GM19324 (cell line): ENCODE measurements around the gene ZNF282.
A peak's percentile ranks its signal among the peaks of the same experiment; 100 is the strongest.

ENCODE experiments used
- ATAC-seq: cut with Tn5 transposase; IDR thresholded peaks from one replicate; pipeline ENCODE4 v1.9.1; 2021; ENCODE audit warnings: mild to moderate bottlenecking, moderate library complexity; ENCODE audit not compliant: unreplicated experiment, low FRiP score

The ZNF282 gene

DNA sequence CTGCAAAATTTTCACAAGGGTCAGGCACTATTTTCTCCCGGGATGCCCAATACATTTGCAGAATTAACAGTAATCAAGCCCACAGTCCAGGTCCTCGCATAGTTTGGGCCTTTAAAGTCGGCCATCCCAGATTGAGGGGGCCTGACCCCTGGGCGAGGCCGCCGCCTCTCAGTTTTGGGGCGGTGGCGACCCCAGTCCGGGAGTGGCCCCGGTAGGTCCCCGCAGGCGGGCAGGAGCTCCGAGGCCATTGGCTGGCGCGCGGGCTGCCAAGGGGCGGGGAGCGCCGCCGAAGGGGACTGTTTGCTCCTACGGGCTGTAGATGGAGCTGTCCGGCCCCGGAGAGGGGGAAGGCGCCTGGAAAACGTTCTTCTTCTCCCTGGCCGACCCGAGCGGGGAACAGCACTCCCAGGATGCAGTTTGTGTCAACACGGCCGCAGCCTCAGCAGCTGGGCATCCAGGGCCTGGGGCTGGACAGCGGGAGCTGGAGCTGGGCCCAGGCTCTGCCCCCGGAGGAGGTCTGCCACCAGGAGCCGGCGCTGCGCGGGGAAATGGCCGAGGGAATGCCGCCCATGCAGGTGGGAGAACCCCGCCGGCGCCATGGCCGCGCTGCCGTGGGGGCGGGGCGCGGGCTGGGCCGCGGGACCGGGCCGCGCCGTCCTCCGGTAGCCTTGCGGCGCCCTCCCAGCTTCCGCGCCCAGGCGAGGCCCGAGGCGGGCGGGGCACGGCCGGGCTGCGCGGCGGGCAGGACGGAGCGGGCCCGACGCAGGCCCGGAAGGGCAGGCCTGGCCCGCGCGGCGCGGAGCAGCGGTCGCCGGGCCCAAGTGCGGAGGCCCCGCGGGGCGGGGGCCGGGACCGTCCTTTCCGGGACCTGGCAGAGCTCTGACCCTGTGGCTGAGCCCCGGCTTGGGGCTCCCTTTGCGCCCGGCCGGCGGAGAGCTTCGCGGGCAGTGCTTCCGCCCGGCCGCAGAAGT is at the start of gene ZNF282:
Gene ZNF282, plus strand, starts transcription at position 367 of the 971 bp plus-strand sequence. Its CDS starts 44 bp downstream, at position 411.
- ATAC-seq, result peak; percentile 83

DNA sequence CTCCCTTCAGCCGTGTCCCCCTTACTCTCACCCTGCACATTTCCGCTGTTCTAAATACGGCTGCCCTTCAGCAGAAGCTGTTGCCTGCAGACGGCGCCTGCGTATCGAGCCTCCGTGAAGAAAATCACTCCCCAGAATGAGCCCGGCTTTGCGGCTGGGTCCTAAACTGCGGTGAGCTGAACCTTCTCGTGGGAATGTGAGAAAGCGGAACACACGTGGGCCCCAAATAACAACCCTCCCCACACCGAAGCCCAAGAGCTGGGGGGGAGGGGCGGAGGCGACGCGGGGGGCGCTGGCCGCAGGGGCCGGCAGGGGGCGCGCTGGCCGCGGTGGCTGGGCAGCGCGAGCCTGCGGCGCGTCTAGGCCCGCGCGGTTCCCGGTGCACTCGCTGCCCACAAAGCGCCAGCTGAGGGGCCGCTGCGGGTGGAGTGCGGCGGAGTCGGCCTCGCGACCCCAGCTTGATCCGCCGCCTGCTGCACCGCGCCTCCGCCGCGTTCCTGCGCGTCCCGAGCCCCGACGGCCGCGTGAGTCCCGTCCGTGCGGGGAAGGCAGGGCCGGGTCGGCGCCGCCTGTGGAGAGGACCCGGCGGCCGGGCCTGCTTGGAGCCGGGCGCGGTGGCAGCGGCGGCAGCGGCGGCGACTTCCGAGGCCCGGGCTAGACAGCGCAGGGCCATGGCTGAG is 48.1 kb upstream of the ZNF282 start, which contains the start of gene ZNF398:
Gene ZNF398, plus strand, starts transcription at position 382 of the 680 bp plus-strand sequence. Its CDS starts 290 bp downstream, at position 672.
- peak; percentile 87 for ATAC-seq

DNA sequence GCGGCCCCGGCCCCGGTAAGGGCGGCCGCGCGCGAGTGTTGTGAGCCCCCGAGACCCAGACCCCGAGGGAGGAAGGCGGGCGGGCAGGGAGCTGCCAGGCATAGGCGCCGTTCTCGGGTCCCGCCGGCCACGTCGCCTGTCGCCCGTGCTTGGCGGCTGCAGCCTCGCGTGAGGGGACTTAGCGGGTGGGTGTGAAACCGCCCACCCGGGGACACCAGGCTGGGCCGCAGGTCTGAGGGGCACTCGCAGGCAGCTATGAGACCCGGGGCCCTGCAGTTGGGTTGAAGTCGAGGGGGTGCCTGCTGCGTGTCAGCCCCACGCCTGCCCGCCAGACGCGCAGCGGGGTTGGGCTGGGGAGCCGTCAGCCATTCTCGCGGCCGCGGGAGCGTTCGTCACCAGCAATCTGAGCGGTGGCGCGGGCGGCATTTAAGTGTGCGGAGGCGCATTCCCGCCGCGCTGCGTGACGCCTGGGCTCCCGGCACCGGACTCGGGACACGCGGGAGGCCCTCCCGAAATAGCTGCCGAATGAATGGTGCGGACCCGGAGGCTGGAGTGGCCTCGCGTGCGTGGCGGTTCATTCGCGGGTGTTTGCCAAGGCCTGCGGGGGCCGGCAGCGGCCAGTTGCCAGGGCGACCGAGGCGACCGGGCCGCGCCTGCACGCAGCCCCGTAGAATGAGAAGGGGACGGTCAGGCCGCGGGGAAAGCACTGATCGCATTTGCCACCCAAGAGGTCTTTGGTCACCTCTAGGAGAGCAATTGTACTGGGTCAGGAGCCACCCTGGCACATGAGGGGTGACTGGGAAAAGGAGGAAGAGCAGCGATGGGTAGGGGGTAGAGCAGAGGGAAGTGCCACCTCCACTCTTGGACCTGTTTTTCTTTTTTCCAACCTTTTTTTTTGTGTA is 47.3 kb upstream of the ZNF282 start:
- ATAC-seq, result peak; percentile 41

DNA sequence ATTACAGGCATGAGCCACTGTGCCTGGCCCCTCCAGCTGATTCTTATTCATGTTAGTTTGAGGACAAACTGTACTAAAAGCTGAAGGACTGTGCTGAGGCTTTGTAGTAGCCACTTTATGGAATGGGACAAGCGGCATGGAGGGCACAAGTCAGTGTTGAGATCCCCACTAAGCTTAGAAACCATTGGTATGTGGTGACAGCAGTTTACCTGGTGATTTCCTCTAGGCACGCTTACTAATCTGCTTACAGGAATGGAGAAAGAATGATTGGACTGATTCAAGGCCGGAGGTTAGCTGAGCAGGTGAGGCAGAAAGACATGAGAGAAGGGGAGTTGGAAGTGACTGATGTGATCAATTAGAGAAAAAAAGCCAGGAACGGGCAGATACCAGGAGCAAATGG is 44.4 kb upstream of the ZNF282 start:
- ATAC-seq, result no peak

DNA sequence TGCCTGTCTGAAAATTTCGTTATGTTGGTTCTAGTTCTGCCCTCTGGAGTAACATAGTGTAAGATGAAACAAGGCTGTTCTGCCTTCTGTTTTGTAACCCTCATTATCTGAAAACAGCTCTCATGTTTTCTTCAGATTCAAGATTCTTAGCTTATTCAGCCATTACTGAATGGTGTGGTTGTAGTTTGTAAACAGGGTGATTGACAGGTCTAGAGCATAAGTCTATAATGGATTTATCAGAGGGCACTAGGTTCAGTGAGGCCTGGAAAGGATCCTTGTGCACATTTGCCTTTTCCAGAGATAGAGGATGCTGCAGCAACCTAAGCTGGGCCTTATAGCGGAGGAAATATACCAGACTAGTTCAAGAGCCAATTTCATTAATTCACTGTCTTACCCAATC is 42.0 kb upstream of the ZNF282 start:
- no peak for ATAC-seq

DNA sequence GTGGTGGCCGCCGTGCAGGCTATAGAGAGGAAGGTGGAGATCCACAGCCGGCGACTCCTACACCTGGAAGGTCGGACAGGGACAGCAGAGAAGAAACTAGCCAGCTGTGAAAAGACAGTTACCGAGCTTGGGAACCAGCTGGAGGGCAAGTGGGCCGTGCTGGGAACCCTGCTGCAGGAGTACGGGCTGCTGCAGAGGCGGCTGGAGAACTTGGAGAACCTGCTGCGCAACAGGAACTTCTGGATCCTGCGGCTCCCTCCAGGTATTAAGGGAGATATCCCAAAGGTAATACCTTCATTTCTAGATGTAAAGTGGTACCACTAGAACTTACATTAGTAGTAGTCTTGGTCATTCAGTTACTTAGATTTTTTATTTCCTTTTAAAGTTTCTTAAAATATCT is 41.3 kb upstream of the ZNF282 start:
- ATAC-seq, result no peak

DNA sequence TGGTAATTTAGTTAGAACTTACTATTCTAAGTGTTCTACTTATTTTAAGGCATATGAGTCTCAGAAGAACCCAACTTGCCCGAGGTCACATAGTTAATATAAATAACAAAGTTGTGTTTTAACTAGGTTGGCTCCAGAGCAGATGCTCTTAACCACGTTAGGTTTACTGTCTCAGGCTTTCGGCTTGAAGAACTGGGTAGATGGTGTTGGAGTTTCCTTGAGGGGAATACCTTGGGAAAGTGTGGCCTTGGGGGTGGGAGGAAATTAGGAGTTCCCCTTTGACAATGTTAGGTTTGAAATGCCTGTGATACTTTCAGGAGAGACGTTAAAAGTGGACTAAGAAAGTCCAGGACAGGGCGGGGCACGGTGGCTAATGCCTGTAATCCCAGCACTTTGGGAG is 38.4 kb upstream of the ZNF282 start:
- ATAC-seq, result no peak

DNA sequence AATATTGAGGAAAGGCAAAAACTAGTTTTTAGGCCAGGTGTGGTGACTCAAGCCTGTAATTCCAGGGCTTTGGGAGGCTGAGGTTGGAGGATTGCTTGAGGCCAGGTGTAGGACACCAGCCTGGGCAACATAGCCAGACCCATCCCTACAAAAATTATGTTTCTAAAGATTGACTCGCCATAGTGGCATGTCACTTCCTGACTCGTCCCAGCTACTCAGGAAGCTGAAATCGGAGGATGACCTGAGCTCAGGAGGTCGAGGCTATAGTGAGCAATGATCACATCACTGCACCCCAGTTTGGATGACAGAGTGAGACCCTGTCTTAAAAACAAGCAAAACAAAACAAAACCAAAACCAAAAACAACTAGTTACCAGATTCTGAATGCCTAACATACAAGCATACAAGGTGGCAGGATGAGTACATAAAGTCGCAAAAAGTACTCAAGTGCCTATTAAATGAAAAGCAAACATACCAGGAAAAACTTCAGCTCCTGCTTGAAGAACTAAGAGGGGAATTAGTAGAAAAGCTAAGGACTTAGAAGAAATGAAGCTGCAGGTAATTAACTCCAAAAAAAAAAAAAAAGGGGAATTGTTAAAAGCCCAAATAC is 34.0 kb upstream of the ZNF282 start:
- ATAC-seq, result no peak

DNA sequence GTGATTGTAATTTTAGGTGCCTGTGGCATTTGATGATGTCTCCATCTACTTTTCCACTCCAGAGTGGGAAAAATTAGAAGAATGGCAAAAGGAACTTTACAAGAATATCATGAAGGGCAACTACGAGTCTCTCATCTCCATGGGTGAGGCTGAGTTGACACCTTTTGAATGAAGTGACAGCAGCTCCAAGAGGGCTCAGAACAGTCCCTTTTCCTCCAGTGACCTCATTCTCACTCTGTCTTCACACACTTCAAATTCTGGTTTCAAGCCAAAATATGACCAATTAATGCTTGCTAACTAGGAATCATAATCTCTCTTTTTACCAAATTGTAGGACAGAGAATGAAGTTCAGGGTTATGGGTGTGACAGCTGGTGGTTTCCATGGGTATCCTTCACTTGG is 29.2 kb upstream of the ZNF282 start:
- ATAC-seq, result no peak

DNA sequence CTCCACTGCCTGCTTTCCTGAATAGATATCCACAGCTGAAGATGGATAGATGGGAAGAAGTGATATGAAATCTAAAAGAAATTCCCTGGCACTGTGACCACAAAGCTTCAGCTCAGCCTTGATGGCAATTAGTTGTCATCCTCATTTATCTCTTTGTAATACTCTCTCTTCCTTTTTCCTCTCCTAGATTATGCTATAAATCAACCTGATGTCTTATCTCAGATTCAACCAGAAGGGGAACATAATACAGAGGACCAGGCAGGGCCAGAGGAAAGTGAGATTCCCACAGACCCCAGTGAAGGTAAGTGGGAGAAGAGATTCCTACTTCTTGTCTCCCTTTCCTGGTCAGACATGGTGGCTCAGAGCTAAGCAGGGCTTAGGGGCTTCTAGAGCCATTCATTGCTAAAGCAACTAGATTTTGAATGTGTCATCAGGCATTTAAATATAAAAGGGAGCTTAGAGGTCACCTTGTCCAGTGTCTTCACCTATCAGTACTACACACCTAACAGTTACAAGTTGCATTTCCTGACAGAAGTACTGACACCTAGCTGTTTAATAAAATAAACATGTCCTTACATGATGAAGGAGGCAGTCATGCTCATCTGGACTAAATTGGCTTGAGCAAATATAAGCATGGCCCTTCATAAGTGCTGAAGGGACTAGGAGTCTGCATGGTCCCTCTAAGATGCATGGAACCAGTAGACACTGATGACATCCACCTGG is 28.6 kb upstream of the ZNF282 start:
- no peak for ATAC-seq

DNA sequence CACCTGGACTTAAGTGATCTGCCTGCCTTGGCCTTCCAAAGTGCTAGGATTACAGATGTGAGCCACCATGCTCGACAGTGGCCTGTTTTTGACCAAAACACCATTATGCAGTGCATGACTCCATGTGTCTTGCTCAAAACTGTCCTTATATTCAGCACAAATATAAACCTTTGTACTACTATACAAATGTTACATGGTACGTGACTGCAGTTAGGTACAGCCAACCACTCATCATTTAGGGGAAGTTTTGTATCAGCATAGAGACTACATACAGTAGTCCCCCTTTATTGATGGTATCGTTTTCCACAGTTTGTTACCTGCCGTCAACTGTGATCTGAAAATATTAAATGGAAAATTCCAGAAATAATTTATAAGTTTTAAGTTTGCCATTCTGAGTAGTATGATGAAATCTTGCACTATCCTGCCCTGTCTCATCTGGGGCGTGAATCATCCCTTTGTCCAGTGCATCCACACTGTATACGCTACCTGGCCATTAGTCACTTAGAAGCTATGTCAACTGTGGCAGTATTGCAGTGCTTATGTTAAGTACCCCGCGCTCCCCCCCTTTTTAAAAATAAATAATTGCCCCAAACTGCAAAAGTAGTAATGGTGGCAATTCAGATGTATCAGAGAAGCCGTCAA is 23.3 kb upstream of the ZNF282 start:
- ATAC-seq, result no peak

DNA sequence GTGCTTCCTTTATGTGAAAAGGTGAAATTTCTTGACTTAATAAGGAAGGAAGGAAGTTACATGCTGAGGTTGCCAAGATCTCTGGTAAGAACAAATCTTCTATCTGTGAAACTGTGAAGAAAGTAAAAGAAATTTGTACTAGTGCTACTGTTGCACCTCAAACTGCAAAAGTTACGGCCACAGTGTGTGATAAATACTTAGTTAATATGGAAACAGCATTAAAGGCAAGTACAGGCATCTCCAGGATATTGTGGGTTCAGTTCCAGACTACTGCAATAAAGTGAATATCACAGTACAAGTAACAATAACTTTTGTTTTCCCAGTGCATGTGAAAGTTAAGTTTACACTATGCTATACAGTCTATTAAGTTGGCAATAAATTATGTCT is 22.8 kb upstream of the ZNF282 start:
- no peak for ATAC-seq

DNA sequence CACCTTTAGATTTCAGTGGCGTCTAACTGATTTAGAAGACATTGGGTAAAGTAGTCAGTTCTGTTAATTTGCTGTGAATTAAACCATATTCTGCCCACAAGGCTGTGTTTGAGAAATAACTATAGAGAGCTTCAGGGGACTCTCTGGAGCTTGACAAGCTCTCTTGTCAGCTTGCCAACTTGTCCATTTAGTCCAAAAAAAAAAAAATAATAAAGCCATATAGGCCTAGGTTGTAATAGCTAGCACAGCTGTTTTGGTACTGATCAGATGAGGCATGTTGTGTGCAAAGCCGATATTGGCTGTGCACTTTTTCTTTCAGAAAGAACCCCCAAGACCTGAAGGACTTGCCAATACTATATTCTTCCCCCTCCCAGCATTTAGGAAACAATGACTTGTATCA is 20.2 kb upstream of the ZNF282 start:
- no peak for ATAC-seq

DNA sequence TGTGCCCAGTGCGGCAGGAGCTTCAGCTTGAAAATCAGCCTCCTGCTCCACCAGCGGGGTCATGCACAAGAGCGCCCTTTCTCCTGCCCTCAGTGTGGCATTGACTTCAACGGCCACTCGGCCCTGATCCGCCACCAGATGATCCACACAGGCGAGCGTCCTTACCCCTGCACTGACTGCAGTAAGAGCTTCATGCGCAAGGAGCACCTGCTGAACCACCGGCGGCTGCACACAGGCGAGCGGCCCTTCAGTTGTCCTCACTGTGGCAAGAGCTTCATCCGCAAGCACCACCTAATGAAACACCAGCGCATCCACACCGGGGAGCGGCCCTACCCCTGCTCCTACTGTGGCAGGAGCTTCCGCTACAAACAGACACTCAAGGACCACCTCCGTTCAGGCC is 16.1 kb upstream of the ZNF282 start:
- no peak for ATAC-seq

DNA sequence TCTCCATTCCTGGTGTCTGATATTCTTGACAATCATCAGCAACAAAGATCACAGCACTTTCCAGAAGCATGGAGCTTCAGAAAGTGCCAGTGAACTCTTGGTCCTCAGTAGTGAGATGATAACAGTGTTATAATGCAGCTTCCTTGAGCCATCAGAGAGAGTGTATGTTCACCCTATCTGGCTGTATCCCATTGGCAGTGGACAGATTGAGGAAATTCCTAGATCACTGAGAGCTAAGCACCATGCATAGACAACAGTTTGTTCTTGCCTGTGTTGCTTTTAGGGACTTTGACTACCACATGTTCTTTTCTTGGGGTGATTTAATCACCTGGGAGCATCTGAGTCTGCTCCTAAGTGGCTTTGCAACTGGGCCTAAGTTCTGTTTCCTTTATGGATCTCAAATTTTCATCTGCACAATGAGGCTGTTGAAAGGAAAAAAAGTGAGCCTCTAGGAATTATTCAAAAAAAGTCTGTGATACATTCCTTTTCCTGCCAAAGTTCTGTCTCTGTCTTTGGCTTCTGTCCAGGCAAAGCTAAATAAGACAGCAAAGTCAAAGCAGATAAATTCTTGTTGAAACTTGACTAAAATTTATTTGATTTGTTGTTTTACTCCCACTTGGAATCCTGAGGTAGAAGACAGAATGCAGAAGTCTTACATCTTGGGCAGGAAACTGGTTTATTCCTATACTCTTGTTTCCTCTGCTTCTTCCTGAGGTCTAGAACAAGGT is 14.5 kb upstream of the ZNF282 start:
- no peak for ATAC-seq

DNA sequence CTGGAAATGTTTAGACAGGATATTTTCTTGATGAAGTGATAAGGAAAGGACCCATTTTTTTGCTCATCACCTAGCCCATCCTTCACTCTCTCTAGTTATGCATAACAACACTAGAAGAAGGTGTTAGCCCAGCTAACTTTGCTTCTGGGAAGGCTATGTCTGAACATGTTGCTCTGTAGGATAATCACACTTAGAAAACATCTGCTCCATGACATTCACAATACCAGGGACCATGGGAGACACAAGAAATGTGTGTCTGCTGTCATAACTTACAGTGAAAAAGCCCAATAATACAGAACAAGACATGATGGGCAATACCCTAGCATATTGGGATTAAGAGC is 13.9 kb upstream of the ZNF282 start:
- no peak for ATAC-seq

DNA sequence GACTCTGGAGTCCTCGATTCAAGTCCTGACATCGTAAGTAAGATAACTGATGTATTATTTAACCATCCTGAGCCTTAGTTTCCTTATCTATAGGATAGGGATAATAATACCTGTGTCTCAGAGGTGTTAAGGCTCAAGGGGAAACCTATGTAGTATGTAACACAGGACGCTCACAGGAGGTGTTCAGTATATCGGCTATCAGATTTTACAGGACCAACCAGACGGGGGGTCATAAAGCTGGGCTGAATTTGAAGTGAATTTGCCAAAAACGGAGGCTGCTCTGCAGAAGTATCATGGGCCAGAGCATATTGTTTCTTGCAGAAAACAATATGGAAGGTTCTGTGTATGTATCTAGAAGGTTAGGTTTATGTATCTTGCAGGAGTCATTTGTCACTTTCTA is 11.1 kb upstream of the ZNF282 start:
- no peak for ATAC-seq

DNA sequence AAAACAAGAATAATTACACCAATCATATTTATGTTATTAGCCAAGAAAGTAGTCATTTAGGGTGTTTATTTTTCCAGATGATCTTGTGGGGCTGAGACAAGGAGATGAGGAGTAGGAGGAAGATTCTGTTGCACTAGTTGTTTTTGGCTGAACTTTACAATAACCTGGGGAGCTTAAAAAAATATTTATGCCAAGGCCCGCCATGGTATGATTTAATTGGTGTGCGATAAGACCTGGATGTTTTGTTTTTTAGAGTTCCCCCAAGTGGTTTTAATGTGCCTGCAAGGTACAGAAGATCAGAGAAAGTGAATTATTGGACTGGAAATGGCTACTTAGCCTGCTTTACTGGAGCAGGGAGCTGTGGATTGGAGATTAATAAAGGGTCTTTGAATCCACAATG is 7.1 kb upstream of the ZNF282 start:
- no peak for ATAC-seq
